ENCODE measurements around the gene CRB2.

The CRB2 gene

GRCh38 chr9:123329329-123329955, 26.6 kb upstream of the CRB2 start:
- DNase-seq: peak; percentile 48 to 79 (median 66)

- DNase-seq: peak; percentile 61 to 75 (median 66)
These were observed 24.5 kb upstream of the CRB2 start for GRCh38 chr9:123331346-123332060.

DNA sequence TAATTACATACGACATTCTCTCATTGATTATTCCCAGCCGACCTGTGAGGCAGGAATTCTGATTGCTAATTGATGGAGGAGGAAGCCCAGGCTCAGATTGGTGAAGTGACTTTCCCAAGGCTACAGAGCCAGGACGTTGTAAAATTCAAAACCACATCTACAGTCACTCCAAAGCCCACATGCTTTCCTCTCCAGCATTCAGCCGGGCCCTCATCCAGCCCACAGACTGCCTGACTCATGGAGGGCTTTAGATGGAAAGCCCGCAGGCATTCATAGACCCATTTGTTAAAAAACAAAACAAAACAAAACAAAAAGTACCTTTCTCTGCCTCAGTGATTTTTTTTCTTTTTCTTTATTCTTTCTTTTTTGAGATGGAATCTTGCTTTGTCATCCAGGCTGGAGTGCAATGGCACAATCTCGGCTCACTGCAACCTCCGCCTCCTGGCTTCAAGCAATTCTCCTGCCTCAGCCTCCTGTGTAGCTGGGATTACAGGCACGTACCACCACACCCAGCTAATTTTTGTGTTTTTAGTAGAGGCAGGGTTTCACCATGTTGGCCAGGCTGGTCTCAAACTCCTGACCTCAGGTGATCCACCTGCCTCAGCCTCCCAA, 22.8 kb upstream of the CRB2 start:
- peak; percentile 84 to 87 (median 86) for DNase-seq

DNA sequence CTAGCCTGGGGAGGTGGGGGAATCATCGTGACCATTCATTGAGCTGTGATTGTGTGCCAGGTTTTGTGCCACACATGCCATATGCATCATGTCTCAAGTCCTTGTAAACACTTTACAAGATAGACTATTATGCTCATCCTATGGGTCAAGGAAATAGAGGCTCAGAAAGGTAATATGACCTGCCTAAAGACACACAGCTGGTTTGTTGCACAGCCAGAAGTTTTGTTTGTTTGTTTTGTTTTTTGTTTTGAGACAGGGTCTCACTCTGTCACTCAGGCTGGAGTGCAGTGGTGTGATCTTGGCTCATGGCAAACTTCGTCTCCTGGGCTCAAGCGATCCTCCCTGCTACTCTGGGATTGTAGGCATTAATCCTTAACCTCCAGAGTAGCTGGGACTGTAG, 21.4 kb upstream of the CRB2 start:
- DNase-seq: no peak

DNA sequence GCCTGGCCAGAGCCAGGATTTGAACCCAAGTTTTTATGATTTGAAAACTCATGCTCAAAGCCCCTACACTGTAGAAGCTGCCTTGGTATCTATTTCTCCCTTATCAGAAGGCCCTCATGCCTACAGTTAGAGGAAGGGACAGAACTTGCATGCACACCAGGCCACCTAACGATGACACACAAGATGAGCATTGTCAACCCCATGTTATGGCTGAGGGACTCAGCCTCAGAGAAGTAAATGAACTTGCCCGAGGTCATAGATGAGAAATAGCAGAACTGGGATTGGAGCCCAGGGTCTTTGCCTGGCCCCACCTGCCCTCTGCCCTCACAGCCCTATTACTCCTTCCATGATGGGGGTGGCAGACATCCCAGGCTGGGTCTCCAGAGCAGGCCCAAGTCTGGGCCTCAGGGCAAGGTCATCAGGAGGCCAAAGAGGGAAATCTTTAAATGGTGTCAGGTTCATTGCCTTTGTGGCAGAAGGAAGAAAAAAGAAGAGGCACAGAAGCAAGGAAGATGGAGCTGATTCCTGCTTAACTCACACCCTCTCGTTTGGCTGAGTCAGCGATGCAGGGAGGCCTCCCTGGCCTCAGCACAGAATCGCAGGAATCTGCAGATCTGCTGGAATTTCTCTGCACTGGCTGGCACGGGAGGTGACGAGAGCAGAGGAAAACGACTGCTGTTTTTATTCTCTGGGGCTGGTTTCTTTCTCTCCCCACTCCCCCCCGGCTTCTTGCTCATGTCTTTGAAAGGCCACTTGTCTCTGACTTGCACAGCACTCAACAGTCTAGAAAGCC, 20.6 kb upstream of the CRB2 start:
- DNase-seq: no peak

DNA sequence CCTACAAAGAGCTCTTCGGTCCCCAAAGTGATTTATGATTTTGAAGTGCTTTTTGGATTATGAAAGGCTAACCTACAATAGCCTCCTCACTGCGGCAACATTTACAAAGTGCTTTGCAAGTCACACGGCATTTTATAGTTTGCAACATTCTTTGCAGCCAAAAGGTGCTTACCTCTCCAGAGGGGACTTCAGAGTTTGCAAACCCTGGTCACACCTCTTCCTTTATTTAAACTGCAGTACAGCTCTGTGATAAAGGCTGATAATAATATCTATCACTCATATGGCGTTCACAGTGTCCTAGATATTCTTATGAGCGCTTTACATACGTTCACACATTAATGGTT, 20.0 kb upstream of the CRB2 start:
- DNase-seq: no peak

- no peak for DNase-seq
These were observed 19.5 kb upstream of the CRB2 start for GRCh38 chr9:123336449-123336848.

DNA sequence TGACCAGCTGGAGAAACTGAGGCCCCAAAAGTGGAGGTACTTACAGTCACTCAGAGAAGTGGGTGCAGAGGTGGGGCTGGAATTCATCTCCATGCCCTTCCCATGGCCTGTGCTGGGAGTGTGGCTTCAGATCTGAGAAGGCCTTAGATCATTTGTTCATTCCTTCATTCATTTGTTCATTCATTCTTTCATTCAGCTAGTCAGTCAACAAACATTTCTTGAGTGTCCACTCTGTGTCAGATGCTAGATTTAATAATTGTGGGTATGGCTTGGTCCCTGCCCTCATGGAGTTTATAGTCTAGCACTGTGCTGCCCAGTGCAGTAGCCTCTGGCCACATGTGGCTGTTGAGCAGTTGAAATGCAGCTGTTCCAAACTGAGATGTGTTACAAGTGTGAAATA, 19.0 kb upstream of the CRB2 start:
- no peak for DNase-seq

DNA sequence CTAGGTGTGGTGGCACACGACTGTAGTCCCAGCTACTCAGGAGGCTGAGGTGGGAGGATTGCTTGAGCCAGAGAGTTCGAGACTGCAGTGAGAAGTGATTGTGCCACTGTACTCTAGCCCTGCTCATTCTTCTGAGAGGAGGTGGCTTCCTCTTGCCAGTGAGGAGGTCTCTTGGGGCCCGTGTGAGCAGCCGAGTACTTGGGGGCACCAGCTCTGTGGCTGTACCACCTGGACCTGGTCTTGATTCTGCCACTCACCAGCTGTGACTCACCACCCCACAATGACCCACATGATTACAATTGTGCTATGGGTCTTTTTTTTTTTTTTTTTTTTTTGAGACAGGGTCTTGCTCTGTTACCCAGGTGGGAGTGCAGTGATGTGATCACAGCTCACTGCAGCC, 18.0 kb upstream of the CRB2 start:
- peak in 1 of 3 donors; percentile 12 for DNase-seq

- peak; percentile 91 to 95 (median 93) for DNase-seq
These were observed 17.0 kb upstream of the CRB2 start for GRCh38 chr9:123338710-123339665.

DNA sequence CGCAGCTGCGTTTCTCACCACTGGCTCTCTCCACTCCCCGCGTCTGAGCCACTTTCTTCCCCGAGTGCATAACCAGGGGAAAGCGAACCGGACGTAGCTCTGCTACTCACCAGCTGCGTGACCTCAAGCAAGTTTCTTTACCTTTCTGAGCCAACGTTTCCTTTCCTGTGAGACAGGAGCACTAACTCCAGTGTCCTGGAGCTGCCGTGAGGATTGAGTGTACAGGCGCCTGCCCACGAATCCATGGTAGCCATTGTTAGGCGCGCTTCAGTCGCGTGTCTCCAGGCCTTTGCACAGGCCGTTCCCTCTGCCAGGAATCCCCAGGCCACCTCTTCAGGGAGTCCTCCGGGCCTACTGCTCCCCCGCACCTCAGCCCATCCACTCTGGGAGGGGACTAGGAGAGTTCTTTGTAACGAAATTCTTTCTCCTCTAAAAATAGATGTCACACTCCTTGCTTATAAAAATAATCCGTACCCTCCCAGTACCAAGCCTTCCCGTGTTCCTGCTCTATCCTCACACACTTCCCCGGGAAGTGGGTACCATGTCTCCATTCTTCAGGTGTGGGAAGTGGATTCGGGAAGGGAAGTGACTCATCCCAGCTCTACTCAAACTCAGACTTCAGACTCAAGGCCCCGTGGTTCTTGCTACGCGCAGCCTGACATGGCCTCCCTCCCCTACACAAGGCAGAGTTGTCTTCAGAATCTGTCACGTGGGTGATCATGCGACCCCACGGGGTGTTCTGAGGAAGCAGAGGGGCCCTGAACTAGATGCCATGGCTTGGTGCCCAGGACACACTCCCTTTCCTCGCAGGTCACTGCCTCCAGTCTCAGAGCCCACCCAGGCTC, 16.1 kb upstream of the CRB2 start:
- peak; percentile 62 to 79 (median 73) for DNase-seq

GRCh38 chr9:123341816-123342215, 14.2 kb upstream of the CRB2 start:
- no peak for DNase-seq

DNA sequence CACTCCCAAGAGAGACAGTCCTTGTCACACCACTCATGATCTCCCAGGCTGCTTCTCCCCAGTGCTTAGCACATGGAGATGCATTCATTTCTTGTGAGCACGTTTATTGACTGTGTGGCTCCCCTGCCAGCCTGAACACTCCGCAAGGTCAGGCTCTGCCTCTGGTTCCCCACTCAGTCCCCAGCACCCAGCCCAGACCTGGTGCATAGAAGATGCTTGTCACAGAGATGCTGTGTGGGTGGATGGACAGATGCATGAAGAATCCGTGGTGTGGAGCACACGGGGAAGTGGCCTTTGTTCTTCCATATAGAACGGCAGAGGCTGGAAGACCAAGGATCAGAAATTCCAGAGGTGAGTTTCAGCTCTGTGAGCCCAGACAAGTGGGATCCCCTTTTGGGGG, 13.8 kb upstream of the CRB2 start:
- DNase-seq: no peak

DNA sequence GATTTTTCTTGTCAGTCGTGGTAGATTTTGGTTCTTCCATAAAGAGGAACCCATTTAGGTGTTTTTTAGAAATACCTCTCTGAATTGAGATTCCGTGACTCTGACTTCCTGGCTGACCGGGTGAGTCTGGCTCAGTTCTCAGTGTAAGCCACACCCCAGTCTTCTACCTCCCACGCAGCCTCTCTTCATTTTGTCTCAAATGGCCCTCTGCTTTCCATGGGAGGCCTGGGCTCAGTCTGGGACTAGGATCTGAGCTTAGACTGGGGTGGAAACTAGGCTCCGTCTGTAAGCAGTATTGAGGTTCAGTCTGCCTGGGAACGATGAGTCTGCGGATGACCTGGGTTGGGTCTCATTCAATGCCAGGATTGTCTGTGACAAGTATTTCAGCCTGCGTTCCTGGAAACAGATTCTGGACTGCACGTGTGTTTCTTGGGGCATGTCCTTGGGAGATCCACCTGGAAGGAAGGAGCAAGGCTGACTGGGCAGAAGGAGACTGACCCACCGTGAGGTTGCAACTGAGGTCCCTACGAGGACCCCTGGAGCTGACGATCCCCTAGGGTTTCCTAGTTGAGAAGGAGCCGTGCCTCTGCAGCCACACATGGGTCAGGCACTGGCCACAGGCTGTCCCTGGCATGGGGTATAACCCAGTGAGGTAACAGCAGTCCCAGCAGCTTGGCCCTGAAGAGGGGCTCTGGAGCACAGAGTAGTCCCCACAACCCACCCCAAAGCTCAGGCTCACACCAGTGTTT, 12.4 kb upstream of the CRB2 start:
- peak; percentile 61 to 72 (median 64) for DNase-seq

GRCh38 chr9:123344192-123344949, 11.6 kb upstream of the CRB2 start:
- DNase-seq: no peak

GRCh38 chr9:123345567-123345955, 10.4 kb upstream of the CRB2 start:
- DNase-seq: no peak

- no peak for DNase-seq
These were observed 10.0 kb upstream of the CRB2 start for GRCh38 chr9:123346026-123346425.

DNA sequence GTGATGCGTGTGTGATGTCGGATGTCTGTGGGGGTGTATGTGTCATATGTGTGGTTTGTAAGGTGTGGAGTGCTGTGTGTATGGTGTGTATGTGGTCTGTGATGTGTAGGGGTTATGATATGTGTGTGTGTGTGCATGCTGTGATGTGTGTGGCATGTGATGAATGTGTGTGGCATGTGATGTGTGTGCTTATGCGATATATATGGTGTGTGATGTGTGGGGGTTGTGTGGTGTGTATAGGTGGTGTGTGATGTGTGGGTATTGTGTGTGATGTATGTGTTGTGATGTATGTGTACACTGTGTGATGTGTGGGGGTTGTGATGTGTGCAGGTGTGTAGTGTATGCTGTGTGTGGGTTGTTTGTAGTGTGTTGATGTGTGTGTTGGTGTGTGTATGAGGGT, 9.2 kb upstream of the CRB2 start:
- no peak for DNase-seq

DNA sequence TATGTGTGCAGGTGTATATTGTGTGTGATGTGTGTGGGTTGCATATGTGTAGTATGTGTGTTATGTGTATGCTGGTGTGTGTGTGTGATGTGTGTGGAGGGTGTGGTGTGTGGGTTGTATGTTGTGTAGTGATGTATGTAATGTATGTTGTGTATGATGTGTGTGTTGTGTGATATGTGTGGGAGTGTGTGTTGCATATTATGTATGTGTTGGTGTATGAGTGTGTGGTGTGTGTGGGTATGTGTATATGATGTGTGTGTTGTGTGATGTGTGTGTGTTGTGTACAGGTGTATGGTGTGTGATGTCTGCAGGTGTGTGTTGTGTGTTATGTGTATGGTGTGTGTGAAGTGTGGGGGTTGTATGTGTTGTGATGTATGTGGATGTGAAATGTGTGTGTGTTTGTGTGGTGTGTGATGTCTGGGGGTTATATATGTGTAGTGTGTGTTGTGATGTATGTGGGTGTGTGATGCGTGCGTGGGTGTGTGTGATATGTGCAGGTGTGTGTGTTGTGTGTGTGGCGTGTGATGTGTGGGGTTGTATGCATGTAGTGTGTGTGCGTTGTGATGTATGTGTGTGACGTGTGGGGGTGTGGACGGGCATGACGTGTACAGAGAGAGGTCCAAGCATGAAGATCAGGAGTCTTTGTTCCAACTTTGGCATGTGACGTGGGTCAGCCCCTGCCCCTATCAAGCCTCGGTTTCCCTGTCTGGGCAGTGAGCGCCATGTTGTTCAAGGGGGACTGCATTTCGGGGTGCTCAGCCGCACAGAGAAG, 8.5 kb upstream of the CRB2 start:
- no peak for DNase-seq

Measured in suppressor macrophage treated with lipopolysaccharide for 1 hour (primary cell).